ENCODE data around the gene ACOT11.

DNA sequence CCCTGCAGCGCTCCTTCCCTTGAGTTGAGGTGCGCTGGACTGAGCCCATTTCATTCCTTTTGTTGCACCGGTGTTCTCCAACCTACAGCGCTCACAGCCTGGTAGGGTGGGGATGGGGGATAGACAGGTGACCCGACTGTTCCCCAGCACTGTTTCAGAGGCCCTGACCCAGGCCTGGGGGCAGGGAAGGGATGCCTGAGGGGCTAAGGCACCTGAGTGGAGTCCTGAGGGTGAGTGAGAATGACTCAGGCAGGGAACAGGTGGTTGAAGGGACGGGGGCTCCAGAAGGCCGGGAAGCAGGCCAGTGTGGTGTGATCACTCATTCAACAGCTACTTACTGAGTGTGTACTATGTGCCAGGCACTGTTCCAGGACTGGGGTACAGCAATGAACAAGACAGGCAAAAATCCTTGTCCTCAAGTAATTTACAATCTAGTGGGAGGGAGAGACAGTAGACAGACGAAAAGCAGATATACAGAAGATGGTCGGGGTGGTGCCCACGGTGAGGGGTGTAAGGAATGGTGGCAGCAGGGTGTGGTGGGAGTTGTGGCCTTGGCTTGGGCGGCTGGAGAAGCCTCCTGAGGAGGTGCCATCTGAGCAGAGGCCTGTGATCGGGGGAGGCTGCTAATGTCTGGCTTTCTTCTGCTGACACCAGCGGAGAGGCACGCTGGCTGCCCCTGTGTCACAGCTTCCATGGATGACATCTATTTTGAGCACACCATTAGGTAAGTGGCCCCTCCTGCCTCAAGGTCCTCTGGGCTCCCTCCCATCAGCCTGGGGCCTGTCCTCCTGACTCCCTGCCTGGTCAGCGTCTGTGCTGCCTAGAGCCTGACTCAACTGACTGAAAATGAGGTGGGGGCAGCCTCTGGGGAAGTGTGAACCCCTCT is 37.4 kb downstream of the ACOT11 start:
- TF ChIP-seq, protein P1, sequence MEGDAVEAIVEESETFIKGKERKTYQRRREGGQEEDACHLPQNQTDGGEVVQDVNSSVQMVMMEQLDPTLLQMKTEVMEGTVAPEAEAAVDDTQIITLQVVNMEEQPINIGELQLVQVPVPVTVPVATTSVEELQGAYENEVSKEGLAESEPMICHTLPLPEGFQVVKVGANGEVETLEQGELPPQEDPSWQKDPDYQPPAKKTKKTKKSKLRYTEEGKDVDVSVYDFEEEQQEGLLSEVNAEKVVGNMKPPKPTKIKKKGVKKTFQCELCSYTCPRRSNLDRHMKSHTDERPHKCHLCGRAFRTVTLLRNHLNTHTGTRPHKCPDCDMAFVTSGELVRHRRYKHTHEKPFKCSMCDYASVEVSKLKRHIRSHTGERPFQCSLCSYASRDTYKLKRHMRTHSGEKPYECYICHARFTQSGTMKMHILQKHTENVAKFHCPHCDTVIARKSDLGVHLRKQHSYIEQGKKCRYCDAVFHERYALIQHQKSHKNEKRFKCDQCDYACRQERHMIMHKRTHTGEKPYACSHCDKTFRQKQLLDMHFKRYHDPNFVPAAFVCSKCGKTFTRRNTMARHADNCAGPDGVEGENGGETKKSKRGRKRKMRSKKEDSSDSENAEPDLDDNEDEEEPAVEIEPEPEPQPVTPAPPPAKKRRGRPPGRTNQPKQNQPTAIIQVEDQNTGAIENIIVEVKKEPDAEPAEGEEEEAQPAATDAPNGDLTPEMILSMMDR (IDR thresholded peaks at IDR 0.05; ENCODE audit: poor library complexity) = no peak
- no peak for TF ChIP-seq EZH2phosphoT487 (IDR thresholded peaks at IDR 0.05; ENCODE audit: low read depth, severe bottlenecking, unreplicated experiment)
- no peak for TF ChIP-seq EZH2 (IDR thresholded peaks at IDR 0.05; ENCODE audit: borderline replicate concordance)
